ENCODE measurements around the gene ZDHHC24. TPM values are rescaled to one million over a fixed set of nuclear protein-coding genes. Genes with fewer than 3 reads are reported as not detected.

ZDHHC24 gene
- total RNA-seq, 1 experiment from 2014 or later = 12.4 TPM

- Mint-ChIP-seq H3K4me3 (ENCODE audit: unreplicated experiment) (no peak overlapping the region), H3K4me1 (ENCODE audit: insufficient read depth, unreplicated experiment) (peaks cover 18% of the 10 kb centered on the region), H3K27me3 (ENCODE audit: insufficient read depth, unreplicated experiment) (no peaks in the 10 kb centered on the region), H3K9me3 (ENCODE audit: unreplicated experiment) (no peaks in the 10 kb centered on the region), H3K36me3 (ENCODE audit: insufficient read depth, unreplicated experiment) (peaks cover 35% of the 10 kb centered on the region), H3K27ac (ENCODE audit: low read depth, unreplicated experiment) (no peak overlapping the region)
- intact Hi-C loops (cut with micrococcal nuclease) = no loop called here
- POLR2A ChIA-PET = interaction anchor here (0.6 to 1.1 kb wide), 2 partner anchors 8 to 11 kb away, joined by 3 read pairs; no protein-coding TSS in a partner anchor
- no TSS peak for BruUV-seq (replicated peaks)
- DNase-seq (ENCODE audit: unreplicated experiment) = no peak
- CTCF ChIA-PET = interaction anchor here (0.9 to 1.4 kb wide), 2 partner anchors 66 to 67 kb away, joined by 3 to 4 read pairs; no protein-coding TSS in a partner anchor
- TF ChIP-seq CTCF (IDR thresholded peaks at IDR 0.05; ENCODE audit: unreplicated experiment) = no peak
Measured at GRCh38 chr11:66475349-66476172, 70.3 kb downstream of the ZDHHC24 start.

DNA sequence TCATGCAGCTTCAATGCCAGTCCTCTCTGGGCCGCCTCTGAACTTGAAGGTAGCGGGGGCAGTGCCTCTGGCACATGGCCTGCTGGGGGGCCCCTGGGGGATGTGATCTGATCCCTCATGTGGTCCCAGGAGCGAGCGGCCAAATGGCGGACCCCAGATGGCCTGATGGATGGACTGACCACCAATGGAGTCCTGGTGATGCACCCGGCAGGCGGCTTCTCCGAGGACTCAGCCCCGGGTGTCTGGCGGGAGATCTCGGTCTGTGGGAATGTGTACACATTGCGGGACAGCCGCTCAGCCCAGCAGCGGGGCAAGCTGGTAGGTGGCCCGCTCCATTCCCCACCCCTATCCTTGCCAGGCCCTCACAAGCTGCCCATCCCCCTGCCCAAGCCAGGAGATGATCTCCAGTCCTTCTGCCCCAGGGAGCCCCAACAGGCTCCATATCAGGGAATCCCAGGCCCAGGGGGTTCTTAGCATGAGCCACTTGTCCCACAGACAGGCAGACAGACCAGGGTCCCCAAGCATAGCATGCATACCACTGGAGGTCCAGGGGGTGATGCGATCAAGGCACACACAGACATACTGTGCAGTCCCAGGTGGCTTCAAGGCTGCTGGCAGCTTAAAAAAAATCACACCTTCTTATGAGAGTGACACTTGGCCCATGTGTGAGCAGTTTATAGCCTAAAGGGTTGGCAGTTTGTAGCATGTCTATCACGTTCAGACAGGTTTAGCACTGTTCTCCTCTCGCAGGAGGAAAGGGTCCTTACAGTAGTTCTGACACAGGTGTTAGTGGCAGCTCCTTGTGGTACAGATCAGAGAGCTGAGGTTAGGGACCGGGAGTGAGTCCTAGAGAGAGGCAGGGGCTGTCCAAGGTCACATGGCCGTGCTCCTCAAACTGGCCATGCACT lies 72.0 kb downstream of the ZDHHC24 start:
- POLR2A ChIA-PET = interaction anchor here (0.6 kb wide), 3 partner anchors 119 to 1140 kb away, joined by 3 to 5 read pairs (median 3); partner anchors contain the start of gene DPF2
- no peak for DNase-seq (ENCODE audit: unreplicated experiment)
- H3K9me3 Mint-ChIP-seq (ENCODE audit: unreplicated experiment) = no peaks in the 10 kb centered on the region
- no peak overlapping the region for H3K27ac Mint-ChIP-seq (ENCODE audit: low read depth, unreplicated experiment)
- CTCF ChIA-PET = interaction anchor here (0.6 kb wide), 1 partner anchor 34 kb away, joined by 3 read pairs; no protein-coding TSS in a partner anchor
- intact Hi-C loops (cut with micrococcal nuclease) = no loop called here
- H3K4me3 Mint-ChIP-seq (ENCODE audit: unreplicated experiment) = no peak overlapping the region
- H3K27me3 Mint-ChIP-seq (ENCODE audit: insufficient read depth, unreplicated experiment) = no peaks in the 10 kb centered on the region
- BruUV-seq (replicated peaks) = no TSS peak
- H3K36me3 Mint-ChIP-seq (ENCODE audit: insufficient read depth, unreplicated experiment) = peaks cover 27% of the 10 kb centered on the region
- no peak for TF ChIP-seq CTCF (IDR thresholded peaks at IDR 0.05; ENCODE audit: unreplicated experiment)
- peaks cover 13% of the 10 kb centered on the region for H3K4me1 Mint-ChIP-seq (ENCODE audit: insufficient read depth, unreplicated experiment)

DNA sequence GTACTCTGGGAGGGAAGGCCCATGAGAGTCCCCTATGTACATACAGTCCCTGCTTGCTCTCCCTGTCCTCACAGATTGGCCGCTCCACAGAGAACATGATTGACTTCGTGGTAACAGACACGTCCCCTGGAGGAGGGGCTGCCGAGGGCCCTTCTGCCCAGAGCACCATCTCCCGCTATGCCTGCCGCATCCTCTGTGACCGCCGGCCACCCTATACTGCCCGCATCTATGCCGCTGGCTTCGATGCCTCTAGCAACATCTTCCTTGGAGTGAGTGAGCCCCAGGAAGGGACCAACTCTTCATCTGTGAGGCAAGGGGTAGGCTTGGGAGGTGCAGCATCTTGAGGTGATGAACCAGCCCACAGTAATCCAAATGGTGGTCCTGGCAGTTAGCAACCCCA lies 72.7 kb downstream of the ZDHHC24 start:
- no TSS peak for BruUV-seq (replicated peaks)
- POLR2A ChIA-PET = interaction anchor here (0.6 kb wide), 2 partner anchors 191 to 275 kb away, joined by 4 to 5 read pairs; no protein-coding TSS in a partner anchor
- intact Hi-C loops (cut with micrococcal nuclease) = no loop called here
- no peak for TF ChIP-seq CTCF (IDR thresholded peaks at IDR 0.05; ENCODE audit: unreplicated experiment)
- Mint-ChIP-seq H3K27me3 (ENCODE audit: insufficient read depth, unreplicated experiment) (no peaks in the 10 kb centered on the region), H3K4me3 (ENCODE audit: unreplicated experiment) (no peak overlapping the region), H3K9me3 (ENCODE audit: unreplicated experiment) (no peaks in the 10 kb centered on the region), H3K4me1 (ENCODE audit: insufficient read depth, unreplicated experiment) (peaks cover 8% of the 10 kb centered on the region), H3K27ac (ENCODE audit: low read depth, unreplicated experiment) (no peak overlapping the region), H3K36me3 (ENCODE audit: insufficient read depth, unreplicated experiment) (peaks cover 27% of the 10 kb centered on the region)
- CTCF ChIA-PET = no interaction called here
- no peak for DNase-seq (ENCODE audit: unreplicated experiment)

DNA sequence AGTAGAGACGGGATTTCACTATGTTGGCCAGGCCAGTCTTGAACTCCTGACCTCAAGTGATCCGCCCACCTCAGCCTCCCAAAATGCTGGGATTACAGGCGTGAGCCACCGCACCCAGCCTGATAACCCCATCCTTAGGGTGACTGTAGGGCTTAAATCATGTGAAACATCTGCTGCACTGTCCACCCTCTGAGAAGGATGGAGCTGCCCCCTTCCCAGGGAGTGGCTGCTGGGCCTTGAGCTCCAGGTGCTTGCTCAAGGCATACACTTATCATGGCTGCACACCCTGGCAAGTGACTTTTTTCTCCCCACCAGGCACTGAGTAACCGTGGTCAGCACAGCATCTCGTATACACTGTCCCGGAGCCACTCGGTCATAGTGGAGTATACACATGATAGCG lies 73.8 kb downstream of the ZDHHC24 start:
- H3K4me3 Mint-ChIP-seq (ENCODE audit: unreplicated experiment) = no peak overlapping the region
- ChIA-PET POLR2A (interaction anchor here (0.9 kb wide), 2 partner anchors 54 to 145 kb away, joined by 3 read pairs; partner anchors contain the start of gene RBM14), CTCF (interaction anchor here (0.6 to 1.1 kb wide), 4 partner anchors 37 to 917 kb away, joined by 4 to 5 read pairs (median 4); no protein-coding TSS in a partner anchor)
- H3K4me1 Mint-ChIP-seq (ENCODE audit: insufficient read depth, unreplicated experiment) = no peaks in the 10 kb centered on the region
- BruUV-seq (replicated peaks) = no TSS peak
- intact Hi-C loops (cut with micrococcal nuclease) = no loop called here
- no peaks in the 10 kb centered on the region for H3K9me3 Mint-ChIP-seq (ENCODE audit: unreplicated experiment)
- H3K36me3 Mint-ChIP-seq (ENCODE audit: insufficient read depth, unreplicated experiment) = peaks cover 27% of the 10 kb centered on the region
- no peak for TF ChIP-seq CTCF (IDR thresholded peaks at IDR 0.05; ENCODE audit: unreplicated experiment)
- H3K27me3 Mint-ChIP-seq (ENCODE audit: insufficient read depth, unreplicated experiment) = no peaks in the 10 kb centered on the region
- no peak for DNase-seq (ENCODE audit: unreplicated experiment)
- H3K27ac Mint-ChIP-seq (ENCODE audit: low read depth, unreplicated experiment) = no peak overlapping the region

All from MCF 10A (cell line).